A673 (cell line): Measurements from ENCODE around the gene ALAS2.

Experiments used
- EZH2 ChIP-seq: fragments of 200-600 bp; sonication (generic); IDR thresholded peaks from 2 replicates; pipeline ENCODE4 v1.6.1; 2017; ENCODE audit warnings: borderline replicate concordance, low read depth, mild to moderate bottlenecking, mixed read lengths, antibody characterized with exemption, low read length; ENCODE audit not compliant: poor library complexity, severe bottlenecking
- TF ChIP-seq, protein P1 (sequence below): fragments of 300-800, 200-600 bp; sonication (generic); conservative IDR thresholded peaks from 2 replicates; pipeline ENCODE4 v1.5.1; 2017; ENCODE audit warnings: low read depth, mild to moderate bottlenecking, antibody characterized with exemption, low read length, moderate library complexity, mixed read lengths

GRCh38 chrX:55056820-55057674, 26.3 kb upstream of the ALAS2 start:
- TF ChIP-seq, protein P1, sequence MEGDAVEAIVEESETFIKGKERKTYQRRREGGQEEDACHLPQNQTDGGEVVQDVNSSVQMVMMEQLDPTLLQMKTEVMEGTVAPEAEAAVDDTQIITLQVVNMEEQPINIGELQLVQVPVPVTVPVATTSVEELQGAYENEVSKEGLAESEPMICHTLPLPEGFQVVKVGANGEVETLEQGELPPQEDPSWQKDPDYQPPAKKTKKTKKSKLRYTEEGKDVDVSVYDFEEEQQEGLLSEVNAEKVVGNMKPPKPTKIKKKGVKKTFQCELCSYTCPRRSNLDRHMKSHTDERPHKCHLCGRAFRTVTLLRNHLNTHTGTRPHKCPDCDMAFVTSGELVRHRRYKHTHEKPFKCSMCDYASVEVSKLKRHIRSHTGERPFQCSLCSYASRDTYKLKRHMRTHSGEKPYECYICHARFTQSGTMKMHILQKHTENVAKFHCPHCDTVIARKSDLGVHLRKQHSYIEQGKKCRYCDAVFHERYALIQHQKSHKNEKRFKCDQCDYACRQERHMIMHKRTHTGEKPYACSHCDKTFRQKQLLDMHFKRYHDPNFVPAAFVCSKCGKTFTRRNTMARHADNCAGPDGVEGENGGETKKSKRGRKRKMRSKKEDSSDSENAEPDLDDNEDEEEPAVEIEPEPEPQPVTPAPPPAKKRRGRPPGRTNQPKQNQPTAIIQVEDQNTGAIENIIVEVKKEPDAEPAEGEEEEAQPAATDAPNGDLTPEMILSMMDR = no peak
- TF ChIP-seq EZH2 = no peak
